K562 (cell line): Measurements from ENCODE around the gene CRADD. TPM values are rescaled to one million over a fixed set of nuclear protein-coding genes. Genes with fewer than 3 reads are reported as not detected.

Experiments
- ATAC-seq: fragments of 200-7000 bp; cut with Tn5 transposase; 3 replicates; pipeline ENCODE4 v1.9.1; 2020; ENCODE audit warnings: moderate library complexity
- BruUV-seq: library from RNA; stranded (reverse); fragments of 400-500 nt; replicated peaks from 2 replicates; lab custom pipeline; 2021; lab: Mats Ljungman, UMichigan
- CTCF ChIA-PET: fragments of 300-600 bp; formaldehyde crosslinking; extraction: SDS; loops from one replicate; lab custom pipeline; 2021; ENCODE audit warnings: low intra/inter-chr PET ratio; lab: Yijun Ruan, JAX
- POLR2A ChIA-PET: fragments of 300-600, 350-650 bp; sonication (Branson Sonifier 250); formaldehyde crosslinking; extraction: SDS; loops from one replicate; lab custom pipeline; 2021; ENCODE audit warnings: antibody characterized with exemption, inconsistent platforms; lab: Yijun Ruan, JAX
- DNase-seq, 4 experiments: peaks; one replicate each; pipeline versions ENCODE4 v3.0.0 to v3.0.0-alpha.2; 2011 to 2018; ENCODE audit warnings: low spot score in 3 of 4, mixed read lengths in 3 of 4; ENCODE audit errors: extremely low read depth in 1 of 4
- FAIRE-seq: peaks from 2 replicates; lab custom pipeline; 2011; peaks lifted over from hg19 to GRCh38; lab: Jason Lieb, UNC
- H2AFZ ChIP-seq: 2 replicates; pipeline ENCODE4 v1.6.0; 2011; ENCODE audit warnings: low read depth, low read length, control low read depth, inconsistent platforms
- H3K27ac ChIP-seq: fragments of 200-600 bp; 3 replicates; pipeline ENCODE4 v1.8.0; 2011; ENCODE audit warnings: low read depth, mild to moderate bottlenecking, control low read depth, inconsistent platforms, low read length, moderate library complexity, mixed read lengths; ENCODE audit errors: extremely low read depth
- H3K27me3 ChIP-seq, 2 experiments: fragments of 300-600 bp in 1 of 2; 2 replicates in 1 of 2; 3 replicates in 1 of 2; pipeline versions ENCODE4 v1.6.0 to v1.8.0; 2011; ENCODE audit warnings: inconsistent platforms in 2 of 2, low read length in 2 of 2, mild to moderate bottlenecking in 1 of 2, mixed read lengths in 1 of 2, moderate library complexity in 1 of 2; ENCODE audit not compliant: control insufficient read depth in 2 of 2, insufficient read depth in 2 of 2
- H3K36me3 ChIP-seq: fragments of 300-600 bp; 3 replicates; pipeline ENCODE4 v1.8.0; 2011; ENCODE audit warnings: mild to moderate bottlenecking, low read length, inconsistent platforms; ENCODE audit not compliant: control insufficient read depth, insufficient read depth
- H3K4me1 ChIP-seq, 2 experiments: fragments of 200-600 bp in 1 of 2; replicated peaks in 1 of 2; 2 replicates in 1 of 2; 3 replicates in 1 of 2; pipeline versions ENCODE4 v1.5.1 to v1.8.0; 2011; ENCODE audit warnings: inconsistent platforms in 2 of 2, low read length in 2 of 2, mild to moderate bottlenecking in 1 of 2, mixed read lengths in 1 of 2, moderate library complexity in 1 of 2; ENCODE audit not compliant: control insufficient read depth in 2 of 2, insufficient read depth in 2 of 2
- H3K4me2 ChIP-seq: 2 replicates; pipeline ENCODE4 v1.6.1; 2011; ENCODE audit warnings: low read length, control low read depth, inconsistent platforms, mixed read lengths; ENCODE audit not compliant: insufficient read depth
- H3K4me3 ChIP-seq: fragments of 200-600 bp; sonication (generic), shearing (Covaris generic); 2 replicates; pipeline ENCODE4 v1.5.1; 2016; ENCODE audit warnings: control low read depth, inconsistent platforms
- H3K79me2 ChIP-seq: fragments of 200-600 bp; 3 replicates; pipeline ENCODE4 v1.8.0; 2011; ENCODE audit warnings: low read length, inconsistent platforms; ENCODE audit not compliant: control insufficient read depth, insufficient read depth
- H3K9ac ChIP-seq, 2 experiments: 2 replicates each; pipeline versions ENCODE4 v1.6.0 to v1.6.1; 2011; ENCODE audit warnings: low read depth in 2 of 2, low read length in 2 of 2, control low read depth in 1 of 2, inconsistent platforms in 1 of 2, mild to moderate bottlenecking in 1 of 2, mixed read lengths in 1 of 2; ENCODE audit not compliant: insufficient read depth in 1 of 2
- H3K9me1 ChIP-seq: one replicate; pipeline ENCODE4 v1.6.0; 2011; ENCODE audit warnings: inconsistent platforms, mild to moderate bottlenecking, low read length, moderate library complexity; ENCODE audit not compliant: control insufficient read depth, insufficient read depth
- H3K9me3 ChIP-seq: replicated peaks from 2 replicates; pipeline ENCODE4 v1.5.1; 2011; ENCODE audit warnings: low read depth, low read length, inconsistent platforms; ENCODE audit not compliant: control insufficient read depth, insufficient read depth
- H4K20me1 ChIP-seq: replicated peaks from 2 replicates; pipeline ENCODE4 v1.6.1; 2011; ENCODE audit warnings: low read length, inconsistent platforms, mixed read lengths; ENCODE audit not compliant: control insufficient read depth, insufficient read depth
- BHLHE40 ChIP-seq: IDR thresholded peaks from 2 replicates; pipeline ENCODE4 v1.6.1; 2011; ENCODE audit warnings: low read length, improper control_type of control experiment
- GABPB1 ChIP-seq: sonication (generic); formaldehyde crosslinking; IDR thresholded peaks from 2 replicates; pipeline ENCODE4 v1.8.0; 2022; ENCODE audit warnings: mild to moderate bottlenecking, missing genetic modification reagents
- HNRNPH1 ChIP-seq: fragments of 200-400 bp; formaldehyde crosslinking; optimal IDR thresholded peaks from 2 replicates; pipeline ENCODE3; 2017; ENCODE audit warnings: low read depth, mild to moderate bottlenecking, low read length, moderate library complexity
- MEIS2 ChIP-seq: fragments of 450-650 bp; IDR thresholded peaks from 2 replicates; pipeline ENCODE4 v1.6.1; 2014; ENCODE audit warnings: mild to moderate bottlenecking; ENCODE audit not compliant: partially characterized antibody
- NR1H2 ChIP-seq: sonication (generic); formaldehyde crosslinking; IDR thresholded peaks from 2 replicates; pipeline ENCODE4 v1.4.0; 2020; ENCODE audit warnings: mild to moderate bottlenecking, missing genetic modification reagents
- NRF1 ChIP-seq, 2 experiments: fragments of 450-650 bp; IDR thresholded peaks in 1 of 2; conservative IDR thresholded peaks in 1 of 2; 2 replicates each; pipeline ENCODE4 v1.6.1; 2014; ENCODE audit warnings: mild to moderate bottlenecking in 2 of 2
- ZNF445 ChIP-seq: fragments of 250-450 bp; sonication (Bioruptor Pico); IDR thresholded peaks from 2 replicates; pipeline ENCODE4 v1.4.0; 2020; ENCODE audit warnings: low read depth, mild to moderate bottlenecking, moderate library complexity
- ZNF583 ChIP-seq: fragments of 250-450 bp; sonication (Bioruptor Pico); IDR thresholded peaks from 2 replicates; pipeline ENCODE4 v1.4.0; 2020
- WGBS: fragments of 100-300 bp; shearing (Covaris generic); methylation state at CpG from one replicate; pipeline ENCODE4 v1.1.6; 2016; ENCODE audit warnings: low coverage, mixed read lengths; ENCODE audit not compliant: insufficient coverage; ENCODE audit errors: missing lambda C conversion rate; 5-methylcytosine and 5-hydroxymethylcytosine counted together
- in situ Hi-C: fragments of 300-500 bp; cut with MboI; formaldehyde crosslinking; loops from 4 replicates; pipeline ENCODE4 v1.15.0; 2018; ENCODE audit warnings: inconsistent platforms, mixed read lengths
- intact Hi-C: fragments of 100-400 bp; cut with micrococcal nuclease; formaldehyde crosslinking; loops from 2 replicates; pipeline ENCODE4 v1.14.2; 2022
- polyA plus RNA-seq, 8 experiments: library from polyadenylated mRNA; depleted of rRNA in 4 of 8; stranded (reverse) in 5 of 8; unstranded in 3 of 8; fragments of >200 nt; fragmentation: Nextera tagmentation in 2 of 8; fragmentation: Illumina TruSeq in 1 of 8; extraction: Ambion mirVana in 2 of 8; extraction: Trizol in 1 of 8; gene quantifications; 2 replicates each; pipeline versions ENCODE4 v1.2.1 to v1.2.3, GENCODE V29; 2011 to 2014; ENCODE audit warnings: inconsistent platforms in 1 of 8, missing spikeins in 1 of 8
- total RNA-seq, 7 experiments: library from RNA; depleted of rRNA in 6 of 7; stranded (reverse); fragments of >200 nt in 6 of 7; fragmentation: Illumina TruSeq in 2 of 7; extraction: Trizol in 2 of 7; gene quantifications; 2 replicates each; pipeline versions ENCODE4 v1.2.1 to v1.2.3, GENCODE V29; 2011 to 2021; ENCODE audit warnings: low replicate concordance in 1 of 7
- TF ChIP-seq, protein P1 (sequence below): fragments of 450-650 bp; IDR thresholded peaks from 2 replicates; pipeline ENCODE4 v1.6.1; 2016
- TF ChIP-seq, protein P2 (sequence below), 2 experiments: IDR thresholded peaks in 1 of 2; conservative IDR thresholded peaks in 1 of 2; 2 replicates each; pipeline ENCODE4 v1.6.1; 2016; ENCODE audit warnings: low read depth in 2 of 2, mild to moderate bottlenecking in 1 of 2, missing compliant biosample characterization in 1 of 2, missing genetic modification characterization in 1 of 2, moderate library complexity in 1 of 2

CRADD gene
- total and polyA plus RNA-seq, 9 of the 15 experiments (the other 6 are each of a cell fraction or from before 2014, with no cell fraction given) = 20.5 to 41.1 (median 25.9) TPM

DNA sequence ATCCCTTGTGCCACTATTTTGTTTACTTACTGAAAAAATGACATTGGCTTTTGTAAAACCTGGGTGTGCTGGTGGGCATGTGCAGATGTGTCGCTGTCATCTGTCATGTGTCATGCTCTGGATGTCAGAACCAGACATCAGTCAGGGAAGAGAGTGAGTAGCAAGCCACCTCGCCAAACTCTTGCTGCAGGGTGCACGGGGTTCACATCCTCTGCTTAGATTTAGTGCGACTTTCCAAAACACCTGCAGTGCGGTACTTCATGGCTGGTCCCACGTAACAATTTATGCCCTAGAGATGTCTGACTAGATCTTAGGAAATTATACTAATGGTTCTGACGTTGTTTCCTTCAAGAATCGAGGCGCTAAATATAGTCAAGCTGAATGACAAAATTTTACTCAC, 106.7 kb downstream of the CRADD start:
- Histone ChIP-seq H4K20me1 (no peaks in the 10 kb centered on the region), H3K4me3 (no peak overlapping the region), H3K79me2 (peaks cover 15% of the 10 kb centered on the region; the same call in 2 of the 3 replicates), H3K27me3 (no peaks in the 10 kb centered on the region), H3K9me1 (no peaks in the 10 kb centered on the region), H3K9me3 (no peaks in the 10 kb centered on the region), H3K36me3 (peaks cover 10% of the 10 kb centered on the region; the same call in 2 of the 3 replicates), H2AFZ (0 out of 2 replicates have a peak overlapping the region, but pooled peaks have one; percentile 13), H3K4me2 (no peak overlapping the region), H3K27ac (peak overlapping the region; percentile 51; the same call in 1 of the 3 replicates), H3K4me1 (peaks cover 6 to 24% of the 10 kb centered on the region in 2 experiments; a peak in 4 of 5 replicates), H3K9ac (no peak overlapping the region)
- WGBS = 50% methylated on average over 9 of the region's 9 CpGs
- ChIA-PET CTCF (no interaction called here), POLR2A (interaction anchor here (1.4 kb wide), 1 partner anchor 46 kb away, joined by 4 read pairs; no protein-coding TSS in a partner anchor)
- ATAC-seq (peak; percentile 37), FAIRE-seq (no peak), DNase-seq (peak in 1 of 4 experiments; percentile 28)
- in situ Hi-C loops = no loop called here
- BruUV-seq = no TSS peak
- TF ChIP-seq, protein P1, sequence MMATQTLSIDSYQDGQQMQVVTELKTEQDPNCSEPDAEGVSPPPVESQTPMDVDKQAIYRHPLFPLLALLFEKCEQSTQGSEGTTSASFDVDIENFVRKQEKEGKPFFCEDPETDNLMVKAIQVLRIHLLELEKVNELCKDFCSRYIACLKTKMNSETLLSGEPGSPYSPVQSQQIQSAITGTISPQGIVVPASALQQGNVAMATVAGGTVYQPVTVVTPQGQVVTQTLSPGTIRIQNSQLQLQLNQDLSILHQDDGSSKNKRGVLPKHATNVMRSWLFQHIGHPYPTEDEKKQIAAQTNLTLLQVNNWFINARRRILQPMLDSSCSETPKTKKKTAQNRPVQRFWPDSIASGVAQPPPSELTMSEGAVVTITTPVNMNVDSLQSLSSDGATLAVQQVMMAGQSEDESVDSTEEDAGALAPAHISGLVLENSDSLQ = peak; percentile 75
- 0 out of 2 replicates have a peak, but pooled peaks have one; percentile 6 for TF ChIP-seq GABPB1 (CRISPR knock-in tag)
- TF ChIP-seq ZNF583 (CRISPR knock-in tag) = no peak
- TF ChIP-seq ZNF445 (CRISPR knock-in tag) = no peak
- TF ChIP-seq, protein P2, sequence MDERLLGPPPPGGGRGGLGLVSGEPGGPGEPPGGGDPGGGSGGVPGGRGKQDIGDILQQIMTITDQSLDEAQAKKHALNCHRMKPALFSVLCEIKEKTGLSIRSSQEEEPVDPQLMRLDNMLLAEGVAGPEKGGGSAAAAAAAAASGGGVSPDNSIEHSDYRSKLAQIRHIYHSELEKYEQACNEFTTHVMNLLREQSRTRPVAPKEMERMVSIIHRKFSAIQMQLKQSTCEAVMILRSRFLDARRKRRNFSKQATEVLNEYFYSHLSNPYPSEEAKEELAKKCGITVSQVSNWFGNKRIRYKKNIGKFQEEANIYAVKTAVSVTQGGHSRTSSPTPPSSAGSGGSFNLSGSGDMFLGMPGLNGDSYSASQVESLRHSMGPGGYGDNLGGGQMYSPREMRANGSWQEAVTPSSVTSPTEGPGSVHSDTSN (CRISPR knock-in tag; IDR thresholded peaks at IDR 0.05; ENCODE audit: low read depth) = no peak
- TF ChIP-seq, protein P2 (tag; conservative IDR thresholded peaks at IDR 0.05; ENCODE audit: low read depth) = peak; percentile 60; the same call in 1 of the 2 replicates
- peak in 1 of 2 experiments; percentile 30; a peak in 2 of 4 replicates for TF ChIP-seq NRF1 (conservative IDR thresholded peaks at IDR 0.05 in 1 of 2, IDR thresholded peaks at IDR 0.05 in 1 of 2)
- peak; percentile 84 for TF ChIP-seq MEIS2
- TF ChIP-seq BHLHE40 = 0 out of 2 replicates have a peak, but pooled peaks have one; percentile 21
- TF ChIP-seq HNRNPH1 = no peak
- TF ChIP-seq NR1H2 = no peak
- intact Hi-C loops = no loop called here
